IPS-NIHi7 (cell line): ENCODE results near the gene FAM124B.
"Not testable (repeated sequence)": the region's sequence is repeated elsewhere in the genome, so short reads cannot be mapped to it uniquely, and the experiment has no call there.

Source experiments
- DNase-seq: peaks from one replicate; pipeline ENCODE4 v3.0.0; 2012; ENCODE audit warnings: mixed read lengths; ENCODE audit errors: extremely low spot score

FAM124B gene

GRCh38 chr2:224412141-224413015, 10.5 kb upstream of the FAM124B start:
- DNase-seq = no peak

GRCh38 chr2:224410946-224411561, 9.1 kb upstream of the FAM124B start:
- no peak for DNase-seq

GRCh38 chr2:224408676-224409075, 6.8 kb upstream of the FAM124B start:
- no peak for DNase-seq

- DNase-seq = no peak
Measured at GRCh38 chr2:224407241-224407701, 5.4 kb upstream of the FAM124B start.

GRCh38 chr2:224405841-224406370, 4.0 kb upstream of the FAM124B start:
- no peak for DNase-seq

GRCh38 chr2:224405412-224405811, 3.5 kb upstream of the FAM124B start:
- no peak for DNase-seq

GRCh38 chr2:224404796-224405195, 2.9 kb upstream of the FAM124B start:
- no peak for DNase-seq

- DNase-seq = no peak
Measured at GRCh38 chr2:224403657-224404056, 1.8 kb upstream of the FAM124B start.

GRCh38 chr2:224400886-224401632, 848 bp downstream of the FAM124B start:
- DNase-seq = no peak

- no peak for DNase-seq
Measured at GRCh38 chr2:224400174-224400810, 1.6 kb downstream of the FAM124B start.

GRCh38 chr2:224398289-224398688, 3.6 kb downstream of the FAM124B start:
- no peak for DNase-seq

- DNase-seq = not testable (repeated sequence)
Measured at GRCh38 chr2:224397100-224397499, 4.8 kb downstream of the FAM124B start.

GRCh38 chr2:224395620-224396390, 6.1 kb downstream of the FAM124B start:
- DNase-seq = no peak

GRCh38 chr2:224393157-224393872, 8.6 kb downstream of the FAM124B start:
- no peak for DNase-seq

GRCh38 chr2:224392545-224392944, 9.4 kb downstream of the FAM124B start:
- DNase-seq = no peak

GRCh38 chr2:224389317-224389716, 12.6 kb downstream of the FAM124B start:
- DNase-seq = no peak

GRCh38 chr2:224386876-224387275, 15.0 kb downstream of the FAM124B start:
- DNase-seq = no peak

GRCh38 chr2:224382973-224383555, 18.8 kb downstream of the FAM124B start:
- DNase-seq = no peak

- not testable (repeated sequence) for DNase-seq
Measured at GRCh38 chr2:224382280-224382647, 19.6 kb downstream of the FAM124B start.
